Stimulated activated CD4-positive, alpha-beta T cell treated with anti-CD3 and anti-CD28 coated beads, Interleukin-12 subunit alpha, Interleukin-12 subunit beta, amount 100 ng/mL, for 24 hours (primary cell): ENCODE data around the gene AKIRIN2.
"Not testable (repeated sequence)": the region's sequence is repeated elsewhere in the genome, so short reads cannot be mapped to it uniquely, and the experiment has no call there.

Source experiments
- DNase-seq, 2 experiments: peaks; one replicate each; pipeline ENCODE4 v3.0.0-alpha.2; 2020; ENCODE audit warnings: low read depth in 2 of 2

Gene AKIRIN2

DNA sequence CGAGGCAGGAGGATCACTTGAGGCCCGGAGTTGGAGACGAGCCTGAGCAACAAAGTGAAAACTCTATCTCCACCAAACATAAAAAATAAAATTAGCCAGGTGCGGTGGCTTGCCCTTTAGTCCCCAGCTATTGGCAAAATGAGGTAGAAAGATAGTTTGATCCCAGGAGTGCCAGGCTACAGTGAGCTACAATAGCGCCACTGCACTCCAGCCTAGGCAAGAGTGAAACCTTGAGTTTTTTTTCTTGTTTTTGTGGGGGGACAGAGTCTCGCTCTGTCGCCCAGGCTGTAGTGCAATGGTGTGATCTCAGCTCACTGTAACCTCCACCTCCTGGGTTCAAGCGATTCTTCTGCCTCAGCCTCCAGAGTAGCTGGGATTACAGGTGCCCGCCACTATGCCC is 14.1 kb downstream of the AKIRIN2 start:
- DNase-seq: not testable (repeated sequence)

DNA sequence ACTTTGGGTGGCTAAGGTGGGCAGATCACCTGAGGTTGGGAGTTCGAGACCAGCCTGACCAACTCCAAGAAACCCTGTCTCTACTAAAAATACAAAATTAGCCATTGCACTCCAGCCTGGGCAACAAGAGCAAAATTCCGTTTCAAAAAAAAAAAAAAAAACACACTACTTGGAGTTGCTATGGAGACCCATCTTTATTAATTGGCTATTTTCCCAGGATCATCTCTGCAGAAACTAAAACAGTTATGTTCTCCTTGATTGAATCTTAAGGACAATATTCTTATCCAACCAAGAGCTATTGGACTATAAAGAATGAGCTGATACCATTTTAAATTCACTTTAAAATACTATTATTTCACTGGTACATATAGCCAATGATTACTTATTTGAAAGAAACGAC is 14.7 kb downstream of the AKIRIN2 start:
- no peak for DNase-seq

DNA sequence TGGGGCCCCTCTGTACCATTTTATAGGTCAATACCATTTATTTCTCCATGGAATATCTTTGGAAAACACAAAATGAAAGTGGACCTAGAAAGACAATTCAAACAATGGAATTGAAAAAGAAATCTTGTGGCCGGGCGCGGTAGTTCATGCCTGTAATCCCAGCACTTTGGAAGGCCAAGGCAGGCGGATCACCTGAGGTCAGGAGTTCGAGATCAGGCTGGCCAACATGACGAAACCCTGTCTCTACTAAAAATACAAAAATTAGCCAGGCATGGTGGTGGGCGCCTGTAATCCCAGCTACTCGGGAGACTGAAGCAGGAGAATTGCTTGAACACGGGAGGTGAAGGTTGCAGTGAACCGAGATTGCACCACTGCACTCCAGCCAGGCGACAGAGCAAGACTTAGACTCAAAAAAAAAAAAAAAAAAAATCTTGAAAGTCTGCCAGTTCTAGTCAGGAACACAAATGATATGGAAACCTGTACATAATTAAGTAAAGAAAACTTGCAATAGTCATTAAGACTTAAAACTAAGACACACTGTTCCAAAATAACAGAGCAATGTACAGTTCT is 15.3 kb downstream of the AKIRIN2 start:
- DNase-seq: not testable (repeated sequence)

DNA sequence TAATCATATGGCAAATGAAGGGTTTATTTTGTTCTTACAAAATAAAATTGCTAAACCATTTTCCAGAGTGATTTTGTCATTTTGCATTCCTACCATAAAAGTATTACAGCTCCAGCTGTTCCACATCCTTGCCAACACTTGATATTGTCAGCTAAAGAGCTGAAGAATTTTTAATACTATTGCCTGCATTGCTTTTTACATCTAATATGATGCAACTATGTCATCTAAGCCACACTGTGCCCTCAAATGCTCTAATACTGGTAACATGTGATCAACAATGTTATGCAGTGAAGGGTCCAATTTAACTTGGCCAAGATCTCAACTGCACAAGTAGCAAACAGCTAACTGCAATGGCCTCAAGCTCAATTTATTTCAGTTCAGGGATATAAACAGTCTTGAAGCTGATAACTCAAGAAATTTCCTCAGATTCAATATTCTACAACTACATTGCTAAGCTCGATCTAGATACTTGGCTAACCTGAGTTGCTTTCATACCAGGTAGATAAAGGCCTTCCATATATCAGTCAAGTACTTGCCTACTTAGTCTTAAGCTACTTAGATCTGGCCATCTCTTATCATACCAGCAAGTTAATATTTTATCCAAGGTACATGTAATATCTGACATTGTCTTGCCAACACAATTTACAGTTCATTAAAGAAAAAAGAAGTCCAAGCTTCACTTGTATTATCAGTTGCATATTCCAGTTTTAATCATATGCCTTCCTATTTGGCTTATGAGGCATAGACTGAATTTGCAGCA is 17.0 kb downstream of the AKIRIN2 start:
- no peak for DNase-seq

DNA sequence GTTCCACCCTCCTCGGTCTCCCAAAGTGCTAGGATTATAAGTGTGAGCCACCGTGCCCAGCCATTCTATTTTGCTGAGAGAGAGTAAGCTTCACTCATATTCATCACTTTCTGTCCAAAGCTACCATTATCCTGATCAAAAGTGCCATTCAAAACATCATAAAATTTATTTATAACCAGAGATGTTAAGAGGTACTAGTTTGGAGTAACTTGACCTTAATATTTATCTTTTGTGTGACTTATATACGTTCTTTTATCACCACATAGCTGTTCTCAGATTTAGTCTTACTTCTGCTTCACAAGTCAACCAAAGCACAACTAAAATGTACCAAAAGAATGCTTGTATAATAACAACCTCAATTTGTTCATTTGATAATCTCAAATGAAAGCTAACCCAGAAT is 18.1 kb downstream of the AKIRIN2 start:
- no peak for DNase-seq

DNA sequence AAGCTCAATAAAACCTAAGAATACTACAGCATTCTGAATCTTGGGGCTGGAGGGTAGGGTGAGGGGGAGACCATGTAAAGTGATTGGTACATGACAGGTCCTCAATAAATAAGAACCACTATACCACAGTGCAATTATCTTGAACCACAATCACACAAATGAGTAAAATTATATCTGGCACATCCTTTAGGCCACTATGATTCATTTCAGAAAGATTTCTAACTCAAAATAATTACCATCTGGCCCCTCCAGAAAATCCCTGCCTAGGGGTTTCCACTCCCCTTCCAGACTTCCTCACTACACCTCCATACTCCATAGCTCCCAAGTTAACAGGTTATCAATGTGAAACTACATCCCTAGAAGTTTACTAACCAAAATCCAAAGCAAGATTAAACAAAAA is 19.7 kb downstream of the AKIRIN2 start:
- no peak for DNase-seq

DNA sequence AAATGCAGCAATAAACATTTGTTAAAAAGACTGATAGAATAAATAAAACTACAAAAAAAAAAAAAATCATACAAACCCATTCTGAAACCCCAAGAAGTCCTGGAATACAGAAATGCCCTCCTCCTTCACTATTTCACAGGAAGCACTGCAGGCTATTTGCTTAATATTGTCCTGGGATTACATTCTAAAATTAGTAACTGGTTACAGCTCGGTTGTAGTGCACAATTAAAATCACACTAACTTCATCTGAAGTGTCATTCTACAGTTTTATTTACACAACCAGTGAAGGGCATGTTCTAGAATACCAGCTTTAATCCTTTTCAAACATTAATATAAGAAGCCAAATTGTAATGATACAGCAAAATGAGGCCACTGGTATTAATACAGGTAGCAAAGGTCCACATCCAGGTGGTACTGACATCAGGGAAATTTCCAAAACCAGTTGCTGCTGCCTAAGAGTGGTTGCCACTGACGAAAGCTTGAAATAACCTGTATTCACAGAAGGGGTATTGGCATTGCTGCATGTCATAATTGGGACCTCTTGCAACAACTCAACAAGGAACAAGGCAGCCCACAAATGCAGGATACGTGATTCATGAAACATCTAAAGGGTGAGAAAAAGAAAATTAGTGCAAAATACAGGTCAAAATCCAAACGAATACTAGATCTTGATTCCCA is 26.9 kb downstream of the AKIRIN2 start:
- DNase-seq: no peak

DNA sequence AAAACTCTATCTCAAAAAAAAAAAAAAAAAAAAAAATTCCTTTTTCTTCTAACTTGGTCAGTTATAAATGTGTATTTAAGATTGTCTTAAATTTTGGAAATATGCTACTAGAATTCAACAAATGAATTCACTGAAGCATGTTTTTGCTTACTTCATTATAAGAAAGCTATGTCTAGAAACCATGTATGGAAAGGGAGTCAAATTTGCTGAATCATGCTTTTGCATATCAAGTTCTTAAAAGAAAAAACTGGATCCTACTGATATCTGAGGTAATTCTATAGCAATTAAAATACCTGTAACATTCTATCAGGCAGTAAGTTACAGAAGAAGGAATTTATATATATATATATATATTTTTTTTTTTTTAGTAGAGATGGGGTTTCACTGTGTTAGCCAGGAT is 27.7 kb downstream of the AKIRIN2 start:
- DNase-seq: no peak

DNA sequence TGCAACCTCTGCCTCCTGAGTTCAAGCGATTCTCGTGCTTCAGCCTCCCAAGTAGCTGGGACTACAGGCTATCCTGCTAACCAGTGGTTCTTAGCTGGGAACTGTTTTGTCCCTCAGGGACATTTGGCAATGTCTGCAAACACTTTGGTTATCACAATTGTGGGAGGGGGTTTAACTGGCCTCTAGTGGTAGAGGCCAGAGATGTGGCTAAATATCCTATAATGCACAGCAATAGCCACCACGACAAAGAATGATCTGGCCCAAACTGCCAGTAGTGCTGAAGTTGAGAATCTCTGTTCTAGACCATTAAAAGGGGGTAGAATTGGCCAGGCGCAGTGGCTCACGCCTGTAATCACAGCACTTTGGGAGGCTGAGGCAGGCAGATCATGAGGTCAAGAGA is 28.8 kb downstream of the AKIRIN2 start:
- DNase-seq: no peak

DNA sequence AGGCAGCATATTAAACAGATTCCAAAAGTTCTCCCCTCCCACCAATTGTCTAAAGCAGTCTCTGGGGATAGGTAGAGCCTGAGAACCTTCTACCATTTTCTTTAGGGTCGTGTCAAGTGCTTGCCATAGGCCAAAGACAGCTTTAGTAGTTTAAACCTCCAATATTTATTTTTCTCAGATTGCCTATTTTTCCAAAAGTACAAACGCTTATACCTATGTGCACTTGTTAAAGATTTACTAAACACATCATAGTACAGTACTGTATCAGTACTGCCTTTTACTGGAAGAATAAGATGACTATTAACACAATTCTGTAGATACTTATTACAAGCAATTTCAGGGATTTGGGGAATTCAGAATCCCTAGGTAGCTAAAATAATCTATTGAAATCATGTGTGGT is 29.4 kb downstream of the AKIRIN2 start:
- DNase-seq: no peak

DNA sequence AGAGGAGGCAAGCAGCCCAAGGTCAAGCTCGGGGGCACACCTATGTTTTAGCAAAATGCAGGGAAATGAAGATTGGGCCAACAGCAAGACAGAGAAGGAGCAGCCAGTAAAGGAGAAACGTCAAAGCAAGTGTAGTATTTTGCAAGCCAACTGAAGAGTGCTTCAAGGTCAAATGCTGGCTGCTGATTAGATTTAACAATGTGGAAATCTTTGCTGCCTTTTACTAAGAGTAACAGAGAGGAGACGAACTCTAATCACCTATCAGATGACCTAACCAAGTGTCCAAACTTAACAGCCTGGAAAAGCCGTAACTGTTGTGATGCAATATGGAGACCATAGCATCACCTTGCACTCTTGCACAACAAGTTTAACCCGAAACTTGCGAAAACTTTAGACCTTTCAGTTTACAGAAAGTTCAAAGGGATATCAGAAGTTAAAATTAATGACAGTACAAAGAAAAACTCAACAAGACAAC is 30.4 kb downstream of the AKIRIN2 start:
- no peak for DNase-seq

DNA sequence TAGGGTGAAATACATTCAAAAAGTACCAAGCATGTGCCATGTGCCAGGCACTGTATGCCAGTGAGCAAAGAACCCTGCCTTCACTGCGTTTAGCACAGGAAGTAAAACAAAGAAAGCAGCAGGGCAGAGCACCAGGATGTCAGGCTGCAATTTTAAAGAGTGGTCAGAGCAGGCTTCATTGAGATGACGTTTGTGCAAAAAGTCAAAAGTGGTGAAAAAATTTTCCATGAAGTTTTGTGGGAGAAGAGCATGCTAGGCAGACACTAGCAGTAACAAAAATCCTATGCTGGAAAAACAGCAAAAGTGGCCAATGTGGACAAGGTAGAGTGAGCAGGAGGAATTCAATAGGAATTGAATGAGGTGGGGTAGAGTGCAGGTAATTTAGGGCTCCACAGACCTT is 31.3 kb downstream of the AKIRIN2 start:
- DNase-seq: no peak

DNA sequence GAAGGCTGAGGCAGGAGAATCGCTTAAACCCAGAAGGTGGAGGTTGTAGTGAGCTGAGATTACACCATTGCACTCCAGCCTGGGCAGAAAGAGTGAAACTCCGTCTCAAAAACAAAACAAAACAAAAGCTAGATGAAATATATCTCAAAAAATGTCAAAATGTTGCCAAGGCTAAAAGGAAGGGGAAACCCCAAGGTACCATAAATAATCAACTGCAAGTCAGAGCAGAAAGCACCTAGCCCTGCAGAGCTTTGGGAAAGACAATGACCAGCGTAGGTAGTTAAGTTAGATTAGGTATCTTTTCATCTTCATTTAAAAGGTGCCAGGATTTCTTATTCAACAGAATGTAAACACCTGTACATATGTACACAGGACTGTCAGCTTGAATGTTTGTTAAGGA is 33.0 kb downstream of the AKIRIN2 start:
- DNase-seq: no peak

DNA sequence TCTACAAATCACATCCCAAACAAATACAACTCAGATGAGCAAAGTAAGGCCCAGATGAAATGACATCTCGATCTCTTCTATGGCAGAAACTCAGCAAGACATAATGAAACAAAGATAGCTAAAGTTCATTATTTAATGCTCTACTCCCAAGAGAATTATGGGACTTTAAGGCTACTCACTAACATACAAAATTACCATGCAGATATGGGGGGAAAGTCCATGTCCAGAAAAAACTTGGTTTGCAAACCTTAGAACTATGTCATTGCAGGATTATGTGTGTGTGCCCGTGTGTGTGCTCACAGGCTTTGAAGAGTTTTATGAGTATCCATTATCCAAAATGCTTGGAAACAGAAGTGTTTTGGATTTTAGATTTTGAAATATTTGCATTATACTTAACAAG is 34.0 kb downstream of the AKIRIN2 start:
- no peak for DNase-seq

DNA sequence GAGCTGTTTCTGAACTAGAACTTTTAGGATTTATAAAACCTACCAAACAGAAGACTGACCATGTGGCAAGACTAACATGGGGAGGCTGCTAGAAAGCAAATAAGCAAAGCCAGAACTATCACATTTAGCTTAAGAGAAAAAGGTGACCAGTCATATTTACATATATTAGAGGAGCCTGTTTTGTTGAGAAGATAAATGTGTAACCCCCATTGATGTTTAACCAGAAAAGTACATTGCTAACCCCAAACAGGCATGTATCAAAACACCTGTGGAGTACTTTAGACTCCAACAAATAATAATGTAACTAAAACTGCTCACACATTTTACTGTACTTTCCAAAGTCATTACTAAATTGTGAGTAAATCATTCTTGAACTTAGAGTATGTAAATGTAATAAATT is 35.0 kb downstream of the AKIRIN2 start:
- no peak for DNase-seq

DNA sequence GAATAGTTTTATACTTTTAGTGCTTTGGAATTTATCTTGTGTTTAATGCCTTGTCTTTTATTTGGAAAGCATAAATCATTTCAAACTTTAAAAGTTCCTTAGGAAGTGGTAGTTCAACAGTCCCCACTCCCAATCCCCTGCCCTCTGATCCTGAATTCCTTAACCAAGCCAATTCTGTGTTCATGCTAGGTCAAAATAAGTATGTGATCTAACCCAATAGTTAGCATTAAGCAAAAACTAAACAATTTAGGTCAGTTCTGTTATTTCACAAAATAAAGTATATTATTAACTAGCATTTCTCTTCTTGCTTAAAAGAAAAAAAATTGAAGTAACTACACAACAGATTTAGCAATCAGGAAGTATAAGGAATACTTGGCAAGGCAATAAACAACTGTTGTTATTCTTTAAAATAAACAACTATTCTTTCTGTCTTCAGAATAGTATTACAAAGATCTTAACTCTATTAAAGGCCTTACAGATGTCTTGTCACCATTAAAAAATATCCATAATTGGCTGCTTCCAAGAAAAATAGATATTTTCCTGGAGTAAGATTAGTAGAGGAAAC is 37.0 kb downstream of the AKIRIN2 start:
- no peak for DNase-seq

DNA sequence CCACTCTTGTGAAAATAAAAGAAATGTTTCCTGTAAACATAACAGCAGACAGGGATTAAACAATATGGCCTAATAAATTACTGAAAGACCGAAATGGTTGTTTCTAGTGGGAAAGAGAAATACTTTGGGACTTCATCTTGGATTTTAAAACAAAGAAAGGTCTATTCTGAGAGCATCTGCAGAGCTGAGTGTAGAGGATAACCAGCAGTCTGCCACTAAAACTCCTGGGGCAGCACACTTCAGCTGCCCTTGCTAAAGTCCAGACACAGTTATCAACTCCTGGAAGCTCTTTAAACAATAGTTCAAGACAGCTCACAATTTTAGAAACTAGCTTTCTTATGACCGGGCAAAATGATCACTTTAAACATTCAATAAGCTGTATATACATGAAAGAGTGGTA is 38.6 kb downstream of the AKIRIN2 start:
- no peak for DNase-seq

DNA sequence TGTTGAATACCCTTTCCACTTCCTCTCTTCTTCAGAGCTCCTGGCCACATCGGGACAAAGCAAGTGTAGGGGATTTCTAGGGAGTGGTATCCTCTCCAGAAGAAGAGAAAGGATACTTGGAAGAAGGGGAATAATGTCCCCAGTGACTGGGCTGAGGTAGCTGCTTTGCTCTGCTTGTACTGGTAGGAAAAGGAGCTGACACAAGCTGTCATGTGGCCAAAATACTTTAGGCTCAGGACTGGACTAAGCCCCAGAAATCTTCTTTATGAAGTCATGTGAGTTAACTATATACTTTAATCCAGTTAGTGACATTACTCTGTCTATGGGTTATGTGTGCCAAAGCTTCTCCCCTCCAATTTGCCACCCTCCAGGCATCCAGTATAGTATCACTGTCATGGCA is 40.5 kb downstream of the AKIRIN2 start:
- no peak for DNase-seq

DNA sequence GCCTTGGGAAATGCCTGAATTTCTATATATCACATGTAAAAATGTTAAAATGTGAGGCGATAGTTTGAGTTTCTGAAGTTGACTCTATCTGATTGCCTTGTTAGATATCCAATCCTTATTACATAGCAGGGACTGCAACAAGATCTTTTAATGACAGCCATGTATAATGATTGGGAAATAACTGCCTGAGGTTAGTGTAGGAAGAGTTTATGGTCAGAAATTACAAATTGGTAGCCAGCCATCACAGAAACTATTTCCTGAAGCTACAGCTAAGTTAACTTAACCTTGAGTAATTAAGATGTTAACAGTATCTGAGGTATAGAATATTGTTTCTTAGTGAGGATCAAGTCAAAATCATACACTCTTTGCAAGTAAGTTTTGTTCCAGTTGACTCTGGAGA is 41.0 kb downstream of the AKIRIN2 start:
- no peak for DNase-seq

DNA sequence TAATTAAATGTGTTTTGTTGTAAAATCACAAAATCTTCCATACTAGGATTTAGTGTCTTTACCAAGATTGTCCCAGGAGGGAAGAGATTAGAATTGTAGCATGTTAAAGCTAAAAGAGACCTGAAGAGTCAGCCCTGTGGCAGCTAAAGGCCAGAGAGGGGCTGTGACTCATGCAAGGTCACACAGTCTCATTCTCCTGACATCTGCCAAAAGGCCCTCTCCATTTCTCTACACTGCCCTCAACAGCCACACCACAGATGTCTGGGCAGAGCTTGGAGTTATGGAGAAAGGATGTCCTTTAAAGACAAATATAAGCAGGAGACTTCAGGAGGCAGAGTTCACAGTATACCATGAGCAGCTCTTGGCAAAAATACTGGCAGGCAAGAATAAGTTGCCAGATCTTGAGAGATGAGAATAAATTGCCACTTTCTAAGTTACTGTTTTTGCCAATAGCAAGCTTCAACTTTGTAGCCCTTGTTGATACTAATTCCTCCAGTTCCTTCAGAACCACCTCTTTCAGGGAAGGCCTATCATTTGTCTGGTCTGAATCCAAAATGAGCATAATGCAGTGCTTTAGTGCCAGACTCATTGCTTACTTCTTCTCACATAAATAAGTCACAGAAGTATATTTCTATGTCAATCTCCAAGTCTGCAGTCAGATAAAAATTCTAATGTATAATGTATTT is 41.7 kb downstream of the AKIRIN2 start:
- no peak for DNase-seq

DNA sequence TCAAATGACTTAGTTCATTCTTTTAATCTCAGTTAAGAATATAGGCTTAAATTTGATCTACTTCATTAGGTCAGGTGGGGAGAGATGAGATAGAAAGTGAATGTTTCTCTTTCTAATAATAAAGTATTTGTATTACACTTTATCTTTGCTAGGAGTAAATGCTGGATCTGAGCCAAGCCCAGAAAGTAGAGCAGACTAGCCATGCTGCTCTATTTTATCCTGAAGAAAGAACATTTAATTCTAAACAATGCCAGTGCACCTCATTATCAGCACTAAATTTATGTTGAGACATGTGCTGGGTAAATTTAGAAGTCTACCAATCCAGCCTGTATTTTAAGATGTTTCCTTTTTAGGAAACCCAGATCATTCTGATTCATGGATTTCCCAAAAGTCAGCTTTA is 43.5 kb downstream of the AKIRIN2 start:
- no peak for DNase-seq

DNA sequence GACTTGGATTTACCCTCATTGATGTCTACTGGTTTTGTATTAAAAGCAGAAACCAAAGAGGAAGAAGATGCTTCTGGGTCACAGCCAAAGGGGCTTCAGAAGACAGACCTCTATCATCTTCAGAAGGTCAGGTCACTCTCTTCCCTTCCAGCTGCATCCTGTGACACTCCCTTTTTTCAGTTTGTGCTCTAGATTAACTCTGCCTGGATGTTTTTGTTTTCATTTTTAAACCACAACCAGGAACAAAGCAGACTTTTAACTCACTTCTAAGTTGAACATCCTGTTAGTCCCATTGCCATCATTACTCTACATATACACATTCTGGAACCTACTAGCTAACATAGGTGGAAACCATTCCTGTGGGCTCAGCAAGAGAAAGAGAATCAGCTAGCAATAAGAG is 45.2 kb downstream of the AKIRIN2 start:
- no peak for DNase-seq
